Measurements from ENCODE around the gene TMBIM4. TPM values are rescaled to one million over a fixed set of nuclear protein-coding genes. Genes with fewer than 3 reads are reported as not detected.

TMBIM4 gene
- total and polyA plus RNA-seq, 2 of the 4 experiments (the other 2 are of a cell fraction): 38.7 to 59.3 TPM

DNA sequence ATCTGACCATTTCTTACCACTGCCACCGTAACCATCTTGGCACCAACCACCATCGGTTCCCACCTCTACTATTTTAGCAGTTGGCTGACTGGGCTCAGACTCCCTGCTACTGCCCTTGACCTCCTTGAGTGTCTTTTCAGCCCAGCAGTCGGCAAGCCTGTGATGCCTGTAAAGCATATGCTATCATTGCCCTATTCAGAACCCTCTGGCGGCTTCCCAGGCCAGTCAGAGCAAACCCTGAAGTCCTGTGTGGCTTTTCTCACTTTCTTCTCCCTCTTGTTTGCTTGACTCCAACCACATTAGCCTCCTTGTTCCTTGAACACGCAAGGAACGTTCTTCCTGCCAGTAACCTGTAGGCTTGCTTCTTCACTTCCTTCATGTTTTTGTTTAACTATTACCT, 25.4 kb upstream of the TMBIM4 start:
- Histone ChIP-seq H3K4me1 (ENCODE audit: control insufficient read depth, insufficient read depth, low read length) (no peaks in the 10 kb centered on the region; the same call in 1 of the 2 replicates), H2BK20ac (ENCODE audit: low read depth, low read length) (no peak overlapping the region), H4K8ac (ENCODE audit: low read depth in 2 of 2, low read length in 2 of 2) (no peak overlapping the region), H2BK120ac (ENCODE audit: low read depth, low read length) (no peak overlapping the region), H3K27me3 (ENCODE audit: control insufficient read depth, insufficient read depth, low read length) (no peaks in the 10 kb centered on the region), H3K56ac (ENCODE audit: extremely low read depth, insufficient read depth, low read length) (no peak overlapping the region), H3K18ac (ENCODE audit: low read depth, low read length) (no peak overlapping the region), H2AK5ac (ENCODE audit: low read depth, low read length) (no peak overlapping the region), H4K5ac (ENCODE audit: low read depth, low read length) (no peak overlapping the region), H2BK5ac (ENCODE audit: low read depth, low read length, poor library complexity, severe bottlenecking) (no peak overlapping the region), H3K4me2 (ENCODE audit: low read depth, low read length) (no peak overlapping the region), H3K9me3 (ENCODE audit: control insufficient read depth, insufficient read depth, low read length) (peaks cover 2% of the 10 kb centered on the region; the same call in 1 of the 2 replicates), H3K9me1 (ENCODE audit: insufficient read depth, low read length) (no peaks in the 10 kb centered on the region), H4K20me1 (ENCODE audit: insufficient read depth, low read length) (no peaks in the 10 kb centered on the region), H3K4ac (ENCODE audit: low read depth, low read length) (no peak overlapping the region), H3K36me3 (ENCODE audit: control insufficient read depth, insufficient read depth, low read length) (no peaks in the 10 kb centered on the region), H2AK9ac (replicated peaks; ENCODE audit: low read depth, low read length, poor library complexity) (no peak overlapping the region), H3K4me3 (ENCODE audit: insufficient read depth, low read depth, low read length) (no peak overlapping the region), H3K79me1 (ENCODE audit: low read depth in 1 of 2, low read length in 2 of 2) (no peaks in the 10 kb centered on the region), H2BK15ac (ENCODE audit: low read depth, low read length) (no peak overlapping the region), H2AFZ (replicated peaks; ENCODE audit: low read length, poor library complexity) (no peak overlapping the region), H3K9ac (ENCODE audit: low read depth, low read length) (no peak overlapping the region), H3K27ac (ENCODE audit: insufficient read depth, low read length) (no peak overlapping the region), H4K91ac (ENCODE audit: insufficient read depth, low read depth, low read length) (no peak overlapping the region), H3K14ac (replicated peaks; ENCODE audit: low read depth, low read length) (0 out of 2 replicates have a peak overlapping the region, but pooled peaks have one; percentile 2), H3K23ac (ENCODE audit: low read depth, low read length) (no peak overlapping the region)
- DNase-seq (no peak), ATAC-seq (ENCODE audit: low read depth) (no peak)
- no peak for TF ChIP-seq RFX5 (IDR thresholded peaks at IDR 0.05; ENCODE audit: low read depth, low read length)
- no peak for TF ChIP-seq SMC3 (IDR thresholded peaks at IDR 0.05; ENCODE audit: low read depth, low read length)
- TF ChIP-seq MAFK (IDR thresholded peaks at IDR 0.05; ENCODE audit: low read depth, low read length): no peak
- no peak for TF ChIP-seq BHLHE40 (IDR thresholded peaks at IDR 0.05; ENCODE audit: low read depth, low read length)
- no peak for TF ChIP-seq RCOR1 (IDR thresholded peaks at IDR 0.05; ENCODE audit: insufficient replicate concordance, low read length)
- no peak for TF ChIP-seq RAD21 (IDR thresholded peaks at IDR 0.05; ENCODE audit: low read length)
- TF ChIP-seq MXI1 (IDR thresholded peaks at IDR 0.05; ENCODE audit: borderline replicate concordance, low read depth, low read length): no peak
- TF ChIP-seq NFE2L2 (IDR thresholded peaks at IDR 0.05; ENCODE audit: low read depth, low read length): no peak
- TF ChIP-seq MAZ (IDR thresholded peaks at IDR 0.05; ENCODE audit: borderline replicate concordance, low read depth, low read length): no peak
- TF ChIP-seq CHD1 (IDR thresholded peaks at IDR 0.05; ENCODE audit: low read depth, low read length): no peak
- TF ChIP-seq CEBPB (IDR thresholded peaks at IDR 0.05; ENCODE audit: low read depth, low read length): no peak
- TF ChIP-seq ELK1 (IDR thresholded peaks at IDR 0.05; ENCODE audit: borderline replicate concordance, low read depth, low read length): no peak
- TF ChIP-seq POLR2A (IDR thresholded peaks at IDR 0.05; ENCODE audit: low read depth, low read length): no peak
- no peak for TF ChIP-seq FOS (IDR thresholded peaks at IDR 0.05; ENCODE audit: low read depth, low read length)
- no peak for TF ChIP-seq USF2 (IDR thresholded peaks at IDR 0.05; ENCODE audit: low read depth, low read length)
- TF ChIP-seq, protein P1, sequence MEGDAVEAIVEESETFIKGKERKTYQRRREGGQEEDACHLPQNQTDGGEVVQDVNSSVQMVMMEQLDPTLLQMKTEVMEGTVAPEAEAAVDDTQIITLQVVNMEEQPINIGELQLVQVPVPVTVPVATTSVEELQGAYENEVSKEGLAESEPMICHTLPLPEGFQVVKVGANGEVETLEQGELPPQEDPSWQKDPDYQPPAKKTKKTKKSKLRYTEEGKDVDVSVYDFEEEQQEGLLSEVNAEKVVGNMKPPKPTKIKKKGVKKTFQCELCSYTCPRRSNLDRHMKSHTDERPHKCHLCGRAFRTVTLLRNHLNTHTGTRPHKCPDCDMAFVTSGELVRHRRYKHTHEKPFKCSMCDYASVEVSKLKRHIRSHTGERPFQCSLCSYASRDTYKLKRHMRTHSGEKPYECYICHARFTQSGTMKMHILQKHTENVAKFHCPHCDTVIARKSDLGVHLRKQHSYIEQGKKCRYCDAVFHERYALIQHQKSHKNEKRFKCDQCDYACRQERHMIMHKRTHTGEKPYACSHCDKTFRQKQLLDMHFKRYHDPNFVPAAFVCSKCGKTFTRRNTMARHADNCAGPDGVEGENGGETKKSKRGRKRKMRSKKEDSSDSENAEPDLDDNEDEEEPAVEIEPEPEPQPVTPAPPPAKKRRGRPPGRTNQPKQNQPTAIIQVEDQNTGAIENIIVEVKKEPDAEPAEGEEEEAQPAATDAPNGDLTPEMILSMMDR (conservative IDR thresholded peaks at IDR 0.05; ENCODE audit: low read depth, low read length): no peak
- CTCF ChIA-PET: no interaction called here
- dilution Hi-C loops (cut with HindIII; ENCODE audit: low sequenced_read_pairs, unreplicated experiment) (no loop called here), in situ Hi-C loops (cut with MboI; ENCODE audit: low sequenced_read_pairs) (no loop called here), intact Hi-C loops (cut with micrococcal nuclease) (no loop called here)
- POLR2A ChIA-PET (ENCODE audit: unreplicated experiment): no interaction called here
- no TSS peak for BruUV-seq (replicated peaks)
- 89% methylated on average over 4 of the region's 6 CpGs; no CpG with 5 or more reads in 1 of the 2 experiments for WGBS, 2 experiments (ENCODE audit: extremely low coverage in 2 of 2, insufficient read length in 1 of 2)

Data from IMR-90 (cell line).